Keratinocyte (primary cell): ENCODE data around the gene MRPL33. TPM values are rescaled to one million over a fixed set of nuclear protein-coding genes. Genes with fewer than 3 reads are reported as not detected.

Experiments used
- DNase-seq: peaks from one replicate; pipeline ENCODE4 v3.0.0-alpha.2; 2011; ENCODE audit warnings: low read depth, missing footprints, low spot score
- FAIRE-seq: peaks from 2 replicates; lab custom pipeline; 2011; peaks lifted over from hg19 to GRCh38; lab: Jason Lieb, UNC
- H2AFZ ChIP-seq: 2 replicates; pipeline ENCODE4 v1.6.0; 2012; ENCODE audit warnings: low read length, control low read depth, inconsistent platforms; ENCODE audit not compliant: control insufficient read depth
- H3K27ac ChIP-seq: 2 replicates; pipeline ENCODE4 v1.5.1; 2011; ENCODE audit warnings: low read length; ENCODE audit not compliant: control insufficient read depth, insufficient read depth
- H3K27me3 ChIP-seq: 3 replicates; pipeline ENCODE4 v1.6.0; 2011; ENCODE audit warnings: low read length; ENCODE audit not compliant: control insufficient read depth, insufficient read depth; ENCODE audit errors: extremely low read depth
- H3K36me3 ChIP-seq, 2 experiments: 2 replicates in 1 of 2; 3 replicates in 1 of 2; pipeline ENCODE4 v1.5.1; 2011; ENCODE audit warnings: low read length in 2 of 2, mild to moderate bottlenecking in 1 of 2; ENCODE audit not compliant: control insufficient read depth in 2 of 2, insufficient read depth in 2 of 2; ENCODE audit errors: extremely low read depth in 1 of 2
- H3K4me1 ChIP-seq: 3 replicates; pipeline ENCODE4 v1.5.1; 2011; ENCODE audit warnings: low read length; ENCODE audit not compliant: control insufficient read depth, insufficient read depth; ENCODE audit errors: extremely low read depth
- H3K4me2 ChIP-seq: 3 replicates; pipeline ENCODE4 v1.6.0; 2011; ENCODE audit warnings: low read depth, low read length; ENCODE audit not compliant: control insufficient read depth, insufficient read depth; ENCODE audit errors: extremely low read depth
- H3K4me3 ChIP-seq, 3 experiments: fragments of 200-600 bp in 1 of 3; sonication (generic) in 1 of 3; 2 replicates in 2 of 3; 3 replicates in 1 of 3; pipeline ENCODE4 v1.5.1; 2011 to 2016; ENCODE audit warnings: low read length in 3 of 3, mild to moderate bottlenecking in 3 of 3, control low read depth in 2 of 3, inconsistent platforms in 1 of 3, low read depth in 1 of 3, mixed read lengths in 1 of 3, mixed run types in 1 of 3, moderate library complexity in 1 of 3; ENCODE audit not compliant: control insufficient read depth in 2 of 3, insufficient read depth in 2 of 3; ENCODE audit errors: extremely low read depth in 1 of 3
- H3K79me2 ChIP-seq: 2 replicates; pipeline ENCODE4 v1.6.0; 2012; ENCODE audit warnings: low read length; ENCODE audit not compliant: control insufficient read depth, insufficient read depth
- H3K9ac ChIP-seq: 3 replicates; pipeline ENCODE4 v1.6.0; 2011; ENCODE audit warnings: low read length; ENCODE audit not compliant: control insufficient read depth, insufficient read depth; ENCODE audit errors: extremely low read depth
- H3K9me1 ChIP-seq: 3 replicates; pipeline ENCODE4 v1.6.0; 2011; ENCODE audit warnings: low read length; ENCODE audit not compliant: control insufficient read depth, insufficient read depth; ENCODE audit errors: extremely low read depth
- H3K9me3 ChIP-seq: 2 replicates; pipeline ENCODE4 v1.5.1; 2012; ENCODE audit warnings: low read depth, low read length; ENCODE audit not compliant: control insufficient read depth
- H4K20me1 ChIP-seq: 3 replicates; pipeline ENCODE4 v1.6.0; 2011; ENCODE audit warnings: low read length; ENCODE audit not compliant: control insufficient read depth, insufficient read depth; ENCODE audit errors: extremely low read depth
- EZH2 ChIP-seq: IDR thresholded peaks from one replicate; pipeline ENCODE4 v1.6.1; 2012; ENCODE audit warnings: inconsistent platforms, mild to moderate bottlenecking, low read length, moderate library complexity
- dilution Hi-C: fragments of 300-500 bp; cut with MboI; formaldehyde crosslinking; loops from one replicate; pipeline ENCODE4 v1.7.0; 2020; ENCODE audit warnings: low sequenced_read_pairs; ENCODE audit not compliant: extremely low pct_ligation_motif_present
- polyA plus RNA-seq, 5 experiments: library from polyadenylated mRNA; depleted of rRNA in 3 of 5; stranded (reverse) in 3 of 5; stranded (forward) in 1 of 5; unstranded in 1 of 5; fragments of >200 nt; gene quantifications; 1 replicate in 1 of 5; 2 replicates in 3 of 5; 3 replicates in 1 of 5; pipeline versions ENCODE4 v1.2.1 to v1.2.3, GENCODE V29; 2011 to 2012; ENCODE audit warnings: missing spikeins in 2 of 5, low read depth in 1 of 5, low replicate concordance in 1 of 5
- TF ChIP-seq, protein P1 (sequence below), 3 experiments: IDR thresholded peaks in 1 of 3; conservative IDR thresholded peaks in 1 of 3; optimal IDR thresholded peaks in 1 of 3; 2 replicates in 2 of 3; 3 replicates in 1 of 3; pipeline versions ENCODE3 to v1.5.1; 2011; ENCODE audit warnings: low read length in 3 of 3, mild to moderate bottlenecking in 3 of 3, moderate library complexity in 2 of 3, control low read depth in 1 of 3, inconsistent platforms in 1 of 3; ENCODE audit not compliant: insufficient read depth in 2 of 3; ENCODE audit errors: extremely low read depth in 1 of 3

Gene MRPL33
- polyA plus RNA-seq, 1 donor (not counting 4 experiments of a cell fraction or from before 2014, with no cell fraction given), result 110 TPM

DNA sequence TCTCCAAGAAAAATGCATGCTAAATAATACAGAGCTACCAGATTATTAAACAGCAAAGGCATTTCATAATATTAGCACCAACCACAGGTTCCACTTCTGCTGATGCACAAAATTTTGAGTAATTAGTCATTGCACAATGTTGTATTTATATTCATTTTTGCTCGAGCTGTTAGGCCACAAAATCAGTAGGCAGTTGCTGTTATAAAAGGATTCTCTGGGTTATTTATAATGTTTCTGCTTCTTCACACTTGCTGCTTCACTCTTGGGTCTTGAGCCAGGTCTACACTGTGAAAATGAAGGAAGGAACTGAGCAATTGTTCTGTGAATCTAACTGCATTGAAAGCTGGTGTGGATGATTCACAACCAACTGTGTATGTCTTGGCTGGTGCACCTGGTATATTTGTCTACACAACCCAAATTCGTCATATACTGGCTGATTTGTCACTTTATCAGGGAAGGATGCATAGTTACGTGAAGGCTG is 38.3 kb downstream of the MRPL33 start:
- DNase-seq (peak; percentile 81), FAIRE-seq (peak; percentile 86)
- no peak overlapping the region for H3K9ac ChIP-seq
- peak overlapping the region; percentile 31 for H3K4me2 ChIP-seq
- H2AFZ ChIP-seq, result no peak overlapping the region
- H3K27me3 ChIP-seq, result no peaks in the 10 kb centered on the region
- H3K27ac ChIP-seq, result peak overlapping the region; percentile 28
- TF ChIP-seq, protein P1, sequence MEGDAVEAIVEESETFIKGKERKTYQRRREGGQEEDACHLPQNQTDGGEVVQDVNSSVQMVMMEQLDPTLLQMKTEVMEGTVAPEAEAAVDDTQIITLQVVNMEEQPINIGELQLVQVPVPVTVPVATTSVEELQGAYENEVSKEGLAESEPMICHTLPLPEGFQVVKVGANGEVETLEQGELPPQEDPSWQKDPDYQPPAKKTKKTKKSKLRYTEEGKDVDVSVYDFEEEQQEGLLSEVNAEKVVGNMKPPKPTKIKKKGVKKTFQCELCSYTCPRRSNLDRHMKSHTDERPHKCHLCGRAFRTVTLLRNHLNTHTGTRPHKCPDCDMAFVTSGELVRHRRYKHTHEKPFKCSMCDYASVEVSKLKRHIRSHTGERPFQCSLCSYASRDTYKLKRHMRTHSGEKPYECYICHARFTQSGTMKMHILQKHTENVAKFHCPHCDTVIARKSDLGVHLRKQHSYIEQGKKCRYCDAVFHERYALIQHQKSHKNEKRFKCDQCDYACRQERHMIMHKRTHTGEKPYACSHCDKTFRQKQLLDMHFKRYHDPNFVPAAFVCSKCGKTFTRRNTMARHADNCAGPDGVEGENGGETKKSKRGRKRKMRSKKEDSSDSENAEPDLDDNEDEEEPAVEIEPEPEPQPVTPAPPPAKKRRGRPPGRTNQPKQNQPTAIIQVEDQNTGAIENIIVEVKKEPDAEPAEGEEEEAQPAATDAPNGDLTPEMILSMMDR (optimal IDR thresholded peaks at IDR 0.05 in 1 of 3, IDR thresholded peaks at IDR 0.05 in 1 of 3, conservative IDR thresholded peaks at IDR 0.05 in 1 of 3; ENCODE audit: extremely low read depth in 1 of 3, insufficient read depth in 2 of 3, low read length in 3 of 3), result no peak
- TF ChIP-seq EZH2, result no peak
- dilution Hi-C loops, result no loop called here
- no peak overlapping the region for H3K4me3 ChIP-seq
- H3K9me1 ChIP-seq, result no peaks in the 10 kb centered on the region
- H3K36me3 ChIP-seq, result no peaks in the 10 kb centered on the region
- H3K79me2 ChIP-seq, result no peaks in the 10 kb centered on the region
- H3K4me1 ChIP-seq, result peaks cover 20% of the 10 kb centered on the region
- no peaks in the 10 kb centered on the region for H3K9me3 ChIP-seq
- H4K20me1 ChIP-seq, result no peaks in the 10 kb centered on the region

GRCh38 chr2:27810455-27810854 is 38.9 kb downstream of the MRPL33 start:
- DNase-seq, result no peak
- Histone ChIP-seq H3K9me1 (no peaks in the 10 kb centered on the region), H4K20me1 (no peaks in the 10 kb centered on the region), H3K9me3 (no peaks in the 10 kb centered on the region), H3K9ac (no peak overlapping the region), H3K79me2 (no peaks in the 10 kb centered on the region), H3K4me2 (peak overlapping the region; percentile 31), H2AFZ (no peak overlapping the region), H3K4me1 (peaks cover 20% of the 10 kb centered on the region), H3K36me3 (no peaks in the 10 kb centered on the region), H3K27me3 (no peaks in the 10 kb centered on the region), H3K4me3 (no peak overlapping the region), H3K27ac (no peak overlapping the region)
- no peak for FAIRE-seq
- dilution Hi-C loops, result no loop called here
- TF ChIP-seq EZH2, result no peak
- TF ChIP-seq, protein P1 (optimal IDR thresholded peaks at IDR 0.05 in 1 of 3, IDR thresholded peaks at IDR 0.05 in 1 of 3, conservative IDR thresholded peaks at IDR 0.05 in 1 of 3; ENCODE audit: extremely low read depth in 1 of 3, insufficient read depth in 2 of 3, low read length in 3 of 3), result no peak
